NCI-H446 (cell line): ENCODE results near the gene SCAF11.
"Not testable (repeated sequence)": the region's sequence is repeated elsewhere in the genome, so short reads cannot be mapped to it uniquely, and the experiment has no call there.

Source experiments
- DNase-seq, 2 experiments: peaks; one replicate each; lab custom pipeline; 2025; lab: John Stamatoyannopoulos, UW

Gene SCAF11, protein sequence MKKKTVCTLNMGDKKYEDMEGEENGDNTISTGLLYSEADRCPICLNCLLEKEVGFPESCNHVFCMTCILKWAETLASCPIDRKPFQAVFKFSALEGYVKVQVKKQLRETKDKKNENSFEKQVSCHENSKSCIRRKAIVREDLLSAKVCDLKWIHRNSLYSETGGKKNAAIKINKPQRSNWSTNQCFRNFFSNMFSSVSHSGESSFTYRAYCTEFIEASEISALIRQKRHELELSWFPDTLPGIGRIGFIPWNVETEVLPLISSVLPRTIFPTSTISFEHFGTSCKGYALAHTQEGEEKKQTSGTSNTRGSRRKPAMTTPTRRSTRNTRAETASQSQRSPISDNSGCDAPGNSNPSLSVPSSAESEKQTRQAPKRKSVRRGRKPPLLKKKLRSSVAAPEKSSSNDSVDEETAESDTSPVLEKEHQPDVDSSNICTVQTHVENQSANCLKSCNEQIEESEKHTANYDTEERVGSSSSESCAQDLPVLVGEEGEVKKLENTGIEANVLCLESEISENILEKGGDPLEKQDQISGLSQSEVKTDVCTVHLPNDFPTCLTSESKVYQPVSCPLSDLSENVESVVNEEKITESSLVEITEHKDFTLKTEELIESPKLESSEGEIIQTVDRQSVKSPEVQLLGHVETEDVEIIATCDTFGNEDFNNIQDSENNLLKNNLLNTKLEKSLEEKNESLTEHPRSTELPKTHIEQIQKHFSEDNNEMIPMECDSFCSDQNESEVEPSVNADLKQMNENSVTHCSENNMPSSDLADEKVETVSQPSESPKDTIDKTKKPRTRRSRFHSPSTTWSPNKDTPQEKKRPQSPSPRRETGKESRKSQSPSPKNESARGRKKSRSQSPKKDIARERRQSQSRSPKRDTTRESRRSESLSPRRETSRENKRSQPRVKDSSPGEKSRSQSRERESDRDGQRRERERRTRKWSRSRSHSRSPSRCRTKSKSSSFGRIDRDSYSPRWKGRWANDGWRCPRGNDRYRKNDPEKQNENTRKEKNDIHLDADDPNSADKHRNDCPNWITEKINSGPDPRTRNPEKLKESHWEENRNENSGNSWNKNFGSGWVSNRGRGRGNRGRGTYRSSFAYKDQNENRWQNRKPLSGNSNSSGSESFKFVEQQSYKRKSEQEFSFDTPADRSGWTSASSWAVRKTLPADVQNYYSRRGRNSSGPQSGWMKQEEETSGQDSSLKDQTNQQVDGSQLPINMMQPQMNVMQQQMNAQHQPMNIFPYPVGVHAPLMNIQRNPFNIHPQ (N-terminal part only)

DNA sequence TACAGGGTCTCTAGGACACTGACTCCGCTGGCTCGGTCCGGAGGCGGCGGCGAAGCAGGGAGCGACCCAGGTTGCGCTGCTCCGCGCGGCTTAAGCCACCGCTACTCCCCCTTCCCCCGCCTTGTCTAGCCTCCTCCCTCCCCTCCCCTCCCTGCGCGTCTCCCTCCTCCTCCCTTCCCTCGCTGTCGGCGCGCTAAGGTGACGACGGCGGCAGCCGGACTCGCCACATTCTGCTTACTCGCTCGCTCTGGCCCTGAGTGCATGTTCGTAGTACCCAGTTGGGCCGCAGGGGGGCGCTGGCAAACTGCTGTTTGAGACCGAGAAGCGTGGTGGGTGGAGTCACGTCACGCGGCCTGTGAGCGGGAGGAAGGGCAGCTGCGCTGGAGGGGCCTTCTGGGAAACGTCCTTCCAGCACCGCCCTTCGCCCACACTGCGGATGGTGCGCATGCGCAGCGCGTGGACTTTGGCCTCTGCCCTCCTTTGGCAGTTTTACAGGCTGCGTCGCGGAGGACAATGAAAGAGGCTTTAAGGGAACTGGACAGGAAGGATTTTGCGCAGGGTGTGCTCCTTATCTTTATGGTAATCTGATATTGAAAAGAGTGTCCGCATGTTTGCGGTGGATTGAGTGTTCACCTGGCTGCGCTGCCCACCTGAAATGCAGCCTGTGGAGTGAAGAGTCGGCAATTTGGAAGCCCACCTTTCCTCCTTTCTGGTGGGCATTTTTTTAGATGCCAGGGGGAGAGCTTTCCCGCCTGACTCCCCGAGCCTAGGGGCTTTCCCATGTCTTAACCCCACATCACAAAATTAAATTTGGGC, at the start of gene SCAF11:
TSS of gene SCAF11 (minus strand) at position 107 of the 816 bp plus-strand sequence. CDS start 26,407 bp downstream, outside the sequence.
- peak; percentile 97 to 99 for DNase-seq

GRCh38 chr12:46037066-46037465, 46.7 kb upstream of the SCAF11 start:
- DNase-seq: not testable (repeated sequence)

DNA sequence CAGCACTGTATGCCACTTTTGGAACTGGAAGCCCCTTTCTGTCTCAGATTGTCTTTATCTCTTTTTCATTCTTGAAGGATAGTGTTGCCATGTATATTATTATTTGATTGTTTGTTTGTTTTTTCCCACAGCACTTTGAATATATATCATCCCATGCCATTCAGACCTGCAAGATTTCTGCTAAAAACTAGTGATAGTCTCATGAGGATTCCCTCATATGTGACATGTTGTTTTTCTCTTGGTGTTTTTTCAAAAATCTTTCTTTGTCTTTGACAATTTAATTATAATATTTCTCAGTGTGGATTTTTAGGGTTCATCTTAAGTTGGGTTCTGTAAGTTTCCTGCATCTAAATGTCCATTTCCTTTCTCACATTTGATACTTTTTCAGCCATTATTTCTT, 36.8 kb upstream of the SCAF11 start:
- no peak for DNase-seq

- no peak for DNase-seq
Measured at GRCh38 chr12:46024099-46024498, 33.7 kb upstream of the SCAF11 start.

- no peak for DNase-seq
Measured at GRCh38 chr12:46020768-46021167, 30.4 kb upstream of the SCAF11 start.

GRCh38 chr12:46018712-46019111, 28.3 kb upstream of the SCAF11 start:
- DNase-seq: not testable (repeated sequence)

- DNase-seq: not testable (repeated sequence)
Measured at GRCh38 chr12:46017866-46018375, 27.5 kb upstream of the SCAF11 start.

- DNase-seq: no peak
Measured at GRCh38 chr12:46005823-46006222, 15.4 kb upstream of the SCAF11 start.

DNA sequence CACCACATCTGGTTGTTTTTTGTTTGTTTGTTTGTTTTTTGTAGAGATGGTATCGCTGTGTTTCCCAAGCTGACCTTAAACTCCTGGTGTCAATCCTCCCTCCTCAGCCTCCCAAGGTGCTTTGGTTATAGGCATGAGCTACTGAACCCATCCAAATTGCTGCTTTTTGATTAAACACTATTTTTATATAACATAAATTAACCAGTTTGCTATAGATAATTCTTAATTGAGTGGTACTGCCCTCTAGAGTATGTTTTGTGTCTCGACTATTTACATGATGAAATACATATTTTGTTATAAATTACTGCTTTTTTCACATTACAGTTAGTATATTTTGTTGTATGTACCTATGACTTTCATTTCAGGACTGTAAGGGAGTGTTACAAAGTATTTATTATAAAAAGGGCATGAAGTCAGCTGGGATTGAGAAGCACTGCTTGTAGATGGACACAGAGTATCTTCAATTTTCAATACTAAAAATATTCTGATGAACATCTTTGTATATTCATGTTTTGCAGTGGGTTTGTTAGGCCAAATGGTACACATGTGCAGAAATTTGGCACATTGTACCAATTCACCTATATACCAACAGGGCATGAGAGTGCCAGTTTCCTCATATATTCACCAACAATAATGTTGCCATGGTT, 14.9 kb upstream of the SCAF11 start:
- DNase-seq: no peak

GRCh38 chr12:46004715-46005114, 14.3 kb upstream of the SCAF11 start:
- no peak for DNase-seq

DNA sequence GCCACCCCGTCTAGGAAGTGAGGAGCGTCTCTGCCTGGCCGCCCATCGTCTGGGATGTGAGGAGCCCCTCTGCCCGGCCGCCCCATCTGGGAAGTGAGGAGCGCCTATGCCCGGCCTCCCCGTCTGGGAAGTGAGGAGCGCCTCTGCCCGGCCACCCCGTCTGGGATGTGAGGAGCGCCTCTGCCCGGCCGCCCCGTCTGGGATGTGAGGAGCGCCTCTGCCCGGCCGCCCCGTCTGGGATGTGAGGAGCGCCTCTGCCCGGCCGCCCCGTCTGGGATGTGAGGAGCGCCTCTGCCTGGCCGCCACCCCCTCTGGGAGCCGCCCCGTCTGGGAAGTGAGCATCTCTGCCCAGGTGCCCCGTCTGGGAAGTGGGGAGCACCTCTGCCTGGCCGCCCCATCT, 9.7 kb upstream of the SCAF11 start:
- DNase-seq: not testable (repeated sequence)

DNA sequence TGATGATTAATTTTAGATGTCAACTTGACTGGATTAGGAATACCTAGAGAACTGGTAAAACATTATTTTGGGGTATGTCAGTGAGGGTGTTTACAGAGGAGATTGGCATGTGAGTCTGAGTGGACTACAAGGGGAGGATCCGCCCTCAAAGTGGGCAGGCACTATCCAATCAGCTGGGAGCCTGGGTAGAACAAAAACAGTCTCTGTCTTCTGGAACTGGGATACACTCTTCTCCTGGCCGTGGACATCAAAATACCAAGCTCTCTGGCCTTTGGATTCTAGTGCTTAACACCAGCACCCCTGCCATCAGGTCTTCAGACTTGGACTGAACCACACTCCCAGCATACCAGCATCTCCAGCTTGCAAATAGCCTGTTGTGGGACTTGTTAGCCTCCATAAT, 4.4 kb upstream of the SCAF11 start:
- DNase-seq: no peak

DNA sequence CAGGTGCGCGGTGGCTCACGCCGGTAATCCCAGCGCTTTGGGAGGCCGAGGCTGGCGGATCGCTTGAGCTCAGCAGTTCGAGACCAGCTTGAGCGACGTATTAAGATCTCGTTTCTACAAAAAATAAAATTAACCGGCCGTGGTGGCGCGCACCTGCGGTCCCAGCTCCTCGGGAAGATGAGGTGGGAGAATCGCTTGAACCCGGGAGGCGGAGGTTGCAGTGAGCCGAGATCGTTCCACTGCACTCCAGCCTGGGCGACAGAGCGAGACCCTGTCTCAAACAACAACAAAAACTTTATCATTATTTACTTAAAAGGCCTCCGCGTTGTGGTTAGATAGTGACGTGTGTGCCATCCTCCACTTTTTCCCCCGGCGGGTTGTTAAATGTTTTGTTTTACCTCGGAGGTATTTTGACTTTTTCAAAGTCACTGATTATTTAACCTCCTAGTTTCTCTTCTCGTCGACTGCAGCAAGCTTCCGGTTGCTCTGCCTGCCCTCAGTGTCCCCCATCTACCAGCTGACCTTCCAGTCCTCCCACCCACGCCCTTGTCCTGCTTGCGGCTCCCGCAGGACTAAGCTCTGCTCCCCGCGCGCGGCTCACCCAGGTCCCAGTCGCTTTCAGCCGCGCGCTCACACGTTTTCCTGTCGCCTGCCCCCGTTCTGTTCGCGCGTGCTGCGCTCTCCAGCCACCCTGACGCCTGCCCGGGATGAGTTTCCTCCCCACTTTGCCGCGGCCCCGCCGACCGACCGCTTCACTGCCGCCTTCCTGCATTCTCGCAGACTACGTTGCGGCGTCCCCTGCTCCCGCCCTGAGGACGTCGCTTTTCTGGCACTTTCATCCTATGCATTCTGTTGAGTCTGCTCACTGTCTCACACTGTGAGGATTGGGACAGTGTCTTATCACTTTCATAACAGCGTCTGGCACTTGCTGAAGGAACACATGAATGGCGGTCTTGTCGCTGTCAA, 1.2 kb upstream of the SCAF11 start:
- peak; percentile 10 to 74 for DNase-seq

DNA sequence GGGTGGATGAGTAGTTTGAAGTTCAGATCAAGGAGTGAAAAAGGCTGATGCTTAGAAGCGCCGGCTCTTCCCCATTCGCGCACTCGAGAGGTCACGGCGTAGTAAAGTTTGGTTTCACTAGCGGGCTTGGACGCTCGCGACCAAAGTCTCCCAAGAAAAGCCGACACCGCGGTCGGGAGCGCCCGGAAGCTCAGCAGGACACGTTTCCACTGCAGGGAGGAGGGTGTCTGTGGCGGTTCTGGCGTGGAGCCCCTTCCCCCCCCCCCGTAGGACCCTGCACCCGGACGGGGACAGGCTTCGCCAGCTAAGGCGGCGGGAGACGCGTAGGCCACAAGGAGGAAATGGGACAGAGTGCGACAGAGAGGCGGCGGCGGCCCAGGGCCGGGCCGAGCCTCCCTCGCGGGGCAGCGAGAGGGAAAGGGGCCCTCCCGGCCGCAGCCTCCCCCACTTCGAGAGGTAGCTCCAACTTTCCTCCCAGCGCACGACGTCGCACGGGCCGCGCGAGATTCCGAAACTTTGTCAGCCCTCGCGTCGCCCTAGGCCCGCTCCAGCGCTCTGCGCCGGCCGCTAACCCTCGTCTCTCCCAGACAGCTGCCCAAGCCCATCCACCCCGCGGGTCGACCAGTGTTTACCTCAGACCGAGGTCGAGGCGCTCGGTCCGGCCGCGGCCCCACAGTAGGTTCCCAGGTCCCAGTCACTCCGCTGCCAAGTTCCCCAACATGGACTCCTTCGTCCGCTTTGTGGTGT, 480 bp downstream of the SCAF11 start:
- DNase-seq: peak; percentile 48

DNA sequence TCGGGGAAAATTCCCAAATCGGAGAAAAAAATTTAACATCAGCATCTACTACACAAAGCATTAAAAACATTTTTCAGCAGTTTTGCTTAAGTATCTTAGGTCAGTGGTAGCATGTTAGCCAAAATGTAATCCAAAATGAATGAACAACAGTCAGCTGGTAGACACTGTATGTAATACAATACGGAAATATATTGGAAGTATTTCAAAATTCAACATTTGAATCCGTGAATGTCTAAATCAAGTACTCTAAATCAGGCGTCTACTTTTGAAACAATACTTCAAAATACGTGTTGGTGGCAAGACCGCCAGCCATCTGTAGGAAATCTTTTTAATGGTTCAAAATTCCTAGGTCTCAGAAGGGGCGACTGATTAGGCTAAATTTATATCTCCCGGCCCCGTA, 1.1 kb downstream of the SCAF11 start:
- no peak for DNase-seq

DNA sequence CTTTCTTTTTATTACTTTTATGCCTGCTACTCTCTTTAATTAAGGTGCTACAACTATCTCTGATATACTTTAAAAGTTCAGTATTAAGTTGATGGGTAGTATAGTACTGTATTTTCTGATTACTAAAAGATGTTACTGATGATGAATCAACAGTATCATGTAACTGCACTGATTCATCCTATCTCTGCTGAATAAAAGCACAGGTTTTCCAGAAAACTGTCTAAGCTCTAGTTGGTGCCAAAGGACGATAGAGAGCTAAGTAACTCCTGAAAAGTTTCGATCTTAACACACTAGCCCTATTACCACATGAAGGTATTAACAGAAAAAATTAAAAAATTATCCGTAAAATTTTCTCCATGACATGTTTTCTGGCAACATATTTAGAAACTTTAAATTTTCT, 2.1 kb downstream of the SCAF11 start:
- DNase-seq: no peak

DNA sequence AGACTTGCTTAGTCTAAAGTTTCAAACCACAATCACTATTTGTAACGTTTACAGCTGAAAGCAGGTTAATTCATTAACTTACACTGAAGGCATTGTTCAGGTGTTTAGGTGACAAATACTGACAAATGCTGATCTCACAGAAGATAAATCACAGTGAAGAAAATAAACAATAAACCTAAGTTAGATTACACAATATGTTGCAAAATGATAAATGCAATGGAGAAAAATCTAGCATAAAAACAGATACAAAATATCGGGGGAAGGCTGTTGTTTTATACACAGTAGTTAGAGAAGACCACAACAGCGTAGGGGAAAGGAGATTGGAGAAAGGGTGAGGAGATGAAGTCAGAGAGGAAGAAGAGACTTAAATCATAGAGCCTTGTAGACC, 3.0 kb downstream of the SCAF11 start:
- DNase-seq: no peak

GRCh38 chr12:45986641-45987339, 3.6 kb downstream of the SCAF11 start:
- DNase-seq: no peak
